Measurements from ENCODE around the gene PRCC. TPM values are rescaled to one million over a fixed set of nuclear protein-coding genes. Genes with fewer than 3 reads are reported as not detected.

Gene PRCC
- total and polyA plus RNA-seq, 2 of the 13 experiments (the other 11 are each of a cell fraction or from before 2014, with no cell fraction given): 24.2 to 40.5 TPM

GRCh38 chr1:156751757-156752481 lies 15.4 kb upstream of the PRCC start (continued):
- TF ChIP-seq ZNF574 (CRISPR knock-in tag; IDR thresholded peaks at IDR 0.05) (peak; percentile 91), ZSCAN9 (CRISPR knock-in tag; IDR thresholded peaks at IDR 0.05; ENCODE audit: borderline replicate concordance) (no peak), HDAC2 (CRISPR knock-in tag; IDR thresholded peaks at IDR 0.05) (peak; percentile 46; the same call in 1 of the 2 replicates), ZFP91 (CRISPR knock-in tag; IDR thresholded peaks at IDR 0.05; ENCODE audit: borderline replicate concordance) (peak; percentile 90), PHF8 (CRISPR knock-in tag; IDR thresholded peaks at IDR 0.05) (peak; percentile 68), GRHL1 (CRISPR knock-in tag; conservative IDR thresholded peaks at IDR 0.05) (no peak), MXD4 (CRISPR knock-in tag; IDR thresholded peaks at IDR 0.05) (peak; percentile 67), ZNF205 (CRISPR knock-in tag; IDR thresholded peaks at IDR 0.05) (no peak; the same call in 1 of the 2 replicates), PAX8 (CRISPR knock-in tag; IDR thresholded peaks at IDR 0.05; ENCODE audit: borderline replicate concordance) (no peak), MAX (IDR thresholded peaks at IDR 0.05) (peak; percentile 91), ETS1 (CRISPR knock-in tag; IDR thresholded peaks at IDR 0.05) (0 out of 2 replicates have a peak, but pooled peaks have one; percentile 67), ZBTB43 (CRISPR knock-in tag; conservative IDR thresholded peaks at IDR 0.05) (0 out of 2 replicates have a peak, but pooled peaks have one; percentile 39), TEAD2 (CRISPR knock-in tag; IDR thresholded peaks at IDR 0.05) (no peak), ASH2L (IDR thresholded peaks at IDR 0.05; ENCODE audit: insufficient read length, low read depth, low read length) (peak; percentile 44), POLR2AphosphoS5 (IDR thresholded peaks at IDR 0.05; ENCODE audit: low read depth, low read length) (no peak), ZNF430 (CRISPR knock-in tag; IDR thresholded peaks at IDR 0.05) (no peak), ZNF18 (CRISPR knock-in tag; IDR thresholded peaks at IDR 0.05; ENCODE audit: insufficient replicate concordance) (peak; percentile 13), HOXA7 (CRISPR knock-in tag; IDR thresholded peaks at IDR 0.05) (no peak)
